AG04450 (cell line): Measurements from ENCODE around the gene SASH3. TPM values are rescaled to one million over a fixed set of nuclear protein-coding genes. Genes with fewer than 3 reads are reported as not detected.

ENCODE experiments used
- CTCF ChIA-PET: fragments of 300-600, 350-600 bp; formaldehyde crosslinking; extraction: SDS; loops from one replicate; lab custom pipeline; 2022; ENCODE audit warnings: antibody characterized with exemption, inconsistent platforms; lab: Charles Lee
- POLR2A ChIA-PET: fragments of 350-600 bp; formaldehyde crosslinking; extraction: SDS; loops from one replicate; lab custom pipeline; 2021; ENCODE audit warnings: antibody characterized with exemption, inconsistent platforms; lab: Yijun Ruan, JAX
- DNase-seq: peaks from one replicate; pipeline ENCODE4 v3.0.0-alpha.2; 2011; ENCODE audit warnings: low read depth, low spot score
- H3K27ac ChIP-seq: one replicate; pipeline ENCODE4 v1.5.1; 2012; ENCODE audit warnings: low read depth, low read length, control low read depth
- H3K27me3 ChIP-seq: one replicate; pipeline ENCODE4 v1.6.0; 2012; ENCODE audit warnings: low read length; ENCODE audit not compliant: control insufficient read depth, insufficient read depth
- H3K4me3 ChIP-seq: 2 replicates; pipeline ENCODE4 v1.5.1; 2011; ENCODE audit warnings: mild to moderate bottlenecking, low read depth, low read length, control low read depth
- H3K9me3 ChIP-seq: 2 replicates; pipeline ENCODE4 v1.5.1; 2012; ENCODE audit warnings: low read length; ENCODE audit not compliant: control insufficient read depth, insufficient read depth
- polyA plus RNA-seq: library from polyadenylated mRNA; depleted of rRNA; stranded (reverse); fragments of >200 nt; gene quantifications from 2 replicates; pipeline ENCODE4 v1.2.3, GENCODE V29; 2011
- TF ChIP-seq, protein P1 (sequence below): IDR thresholded peaks from 2 replicates; pipeline ENCODE4 v1.5.1; 2011; ENCODE audit warnings: low read depth, low read length, control low read depth, inconsistent platforms

SASH3 gene
- polyA plus RNA-seq, 1 experiment = not detected

DNA sequence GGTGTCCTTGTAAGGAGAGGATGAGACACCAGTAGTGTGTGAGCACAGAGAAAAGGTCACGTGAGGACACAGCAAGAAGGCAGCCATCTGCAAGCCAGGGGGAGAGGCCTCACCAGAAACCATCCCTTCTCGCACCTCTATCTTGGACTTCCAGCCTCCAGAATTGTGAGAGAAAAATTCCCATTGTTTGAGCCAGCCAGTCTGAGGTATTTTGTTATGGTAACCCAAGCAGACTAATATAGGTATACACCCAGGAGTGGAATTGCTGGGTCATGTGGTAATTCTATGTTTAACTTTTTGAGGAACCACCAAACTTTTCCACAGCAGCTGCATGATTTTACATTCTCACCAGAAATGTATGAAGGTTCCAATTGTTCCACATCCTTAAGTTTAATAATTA is 38.4 kb downstream of the SASH3 start:
- no peak for DNase-seq
- CTCF ChIA-PET = no interaction called here
- no peak overlapping the region for H3K27ac ChIP-seq

DNA sequence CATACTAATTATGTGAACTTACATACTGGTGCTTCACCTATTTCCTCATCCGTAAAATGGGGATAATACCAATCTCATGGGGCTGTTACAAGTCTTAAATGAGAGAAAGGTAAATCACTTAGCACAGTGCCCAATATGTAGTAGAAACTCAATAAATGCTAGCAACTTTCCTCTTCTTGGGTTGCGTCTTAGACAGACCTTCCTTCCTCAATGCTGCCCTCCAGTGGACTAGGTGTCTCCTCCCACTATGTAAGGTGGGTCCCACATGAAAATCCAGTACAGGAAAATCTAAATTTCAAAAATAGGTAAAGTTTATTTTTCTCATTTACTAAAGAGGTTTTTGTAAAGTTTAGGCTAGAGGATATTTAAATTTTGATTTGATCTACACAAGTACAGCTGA is 43.4 kb downstream of the SASH3 start:
- H3K27ac ChIP-seq = no peak overlapping the region
- POLR2A ChIA-PET = no interaction called here
- H3K27me3 ChIP-seq = no peaks in the 10 kb centered on the region
- H3K9me3 ChIP-seq = no peaks in the 10 kb centered on the region
- no peak overlapping the region for H3K4me3 ChIP-seq
- CTCF ChIA-PET = interaction anchor here (0.5 to 2.0 kb wide), 8 partner anchors 10 to 238 kb away, joined by 3 to 9 read pairs (median 3); no protein-coding TSS in a partner anchor
- TF ChIP-seq, protein P1, sequence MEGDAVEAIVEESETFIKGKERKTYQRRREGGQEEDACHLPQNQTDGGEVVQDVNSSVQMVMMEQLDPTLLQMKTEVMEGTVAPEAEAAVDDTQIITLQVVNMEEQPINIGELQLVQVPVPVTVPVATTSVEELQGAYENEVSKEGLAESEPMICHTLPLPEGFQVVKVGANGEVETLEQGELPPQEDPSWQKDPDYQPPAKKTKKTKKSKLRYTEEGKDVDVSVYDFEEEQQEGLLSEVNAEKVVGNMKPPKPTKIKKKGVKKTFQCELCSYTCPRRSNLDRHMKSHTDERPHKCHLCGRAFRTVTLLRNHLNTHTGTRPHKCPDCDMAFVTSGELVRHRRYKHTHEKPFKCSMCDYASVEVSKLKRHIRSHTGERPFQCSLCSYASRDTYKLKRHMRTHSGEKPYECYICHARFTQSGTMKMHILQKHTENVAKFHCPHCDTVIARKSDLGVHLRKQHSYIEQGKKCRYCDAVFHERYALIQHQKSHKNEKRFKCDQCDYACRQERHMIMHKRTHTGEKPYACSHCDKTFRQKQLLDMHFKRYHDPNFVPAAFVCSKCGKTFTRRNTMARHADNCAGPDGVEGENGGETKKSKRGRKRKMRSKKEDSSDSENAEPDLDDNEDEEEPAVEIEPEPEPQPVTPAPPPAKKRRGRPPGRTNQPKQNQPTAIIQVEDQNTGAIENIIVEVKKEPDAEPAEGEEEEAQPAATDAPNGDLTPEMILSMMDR = peak; percentile 57
- DNase-seq = no peak

More for the DNA sequence above, 38.4 kb downstream of the SASH3 start:
- Histone ChIP-seq H3K9me3 (no peaks in the 10 kb centered on the region), H3K27me3 (no peaks in the 10 kb centered on the region), H3K4me3 (no peak overlapping the region)
- TF ChIP-seq, protein P1 = no peak
- POLR2A ChIA-PET = no interaction called here

DNA sequence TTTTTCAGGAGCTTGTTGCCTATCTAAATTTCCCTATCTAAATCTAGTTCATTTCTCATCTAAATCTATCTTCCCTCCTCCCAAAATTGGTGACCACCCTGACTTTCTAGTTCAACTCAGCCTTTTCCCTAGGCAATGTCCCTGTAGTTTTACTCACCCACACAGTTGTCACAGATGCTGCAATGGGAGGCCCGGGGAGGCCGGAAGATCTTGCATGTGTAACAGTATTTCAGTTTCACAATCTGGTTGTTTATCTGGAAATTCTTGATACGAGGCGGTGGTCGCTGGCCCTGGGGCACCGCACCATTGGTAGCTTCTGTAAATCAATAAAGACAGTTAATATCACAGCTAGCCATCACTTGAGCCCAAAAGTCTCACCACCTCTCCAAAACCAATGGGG is 43.8 kb downstream of the SASH3 start:
- TF ChIP-seq, protein P1 = no peak
- H3K9me3 ChIP-seq = no peaks in the 10 kb centered on the region
- POLR2A ChIA-PET = no interaction called here
- H3K4me3 ChIP-seq = no peak overlapping the region
- no peaks in the 10 kb centered on the region for H3K27me3 ChIP-seq
- CTCF ChIA-PET = interaction anchor here (0.9 to 2.0 kb wide), 8 partner anchors 10 to 237 kb away, joined by 3 to 5 read pairs (median 3); no protein-coding TSS in a partner anchor
- H3K27ac ChIP-seq = no peak overlapping the region
- no peak for DNase-seq

DNA sequence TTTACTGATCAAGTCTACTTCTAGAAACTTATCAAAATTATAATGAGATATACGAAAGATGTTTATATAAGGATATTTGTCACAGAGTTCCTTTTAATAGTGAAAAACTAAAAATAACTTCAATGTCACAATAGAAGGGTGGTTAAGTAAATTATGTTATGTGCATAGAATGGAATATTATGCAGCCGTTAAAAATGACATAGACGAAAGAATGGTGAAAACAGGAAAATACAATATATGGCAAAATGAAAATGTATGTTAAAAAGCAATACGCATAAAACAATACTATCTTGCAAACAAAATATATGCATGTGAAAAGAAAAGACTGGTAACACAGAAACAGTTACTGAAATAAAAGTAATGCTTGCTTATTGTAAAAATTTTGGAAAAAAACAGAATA is 44.9 kb downstream of the SASH3 start:
- no peaks in the 10 kb centered on the region for H3K27me3 ChIP-seq
- POLR2A ChIA-PET = no interaction called here
- CTCF ChIA-PET = interaction anchor here (1.7 kb wide), 1 partner anchor 98 kb away, joined by 4 read pairs; no protein-coding TSS in a partner anchor
- H3K27ac ChIP-seq = no peak overlapping the region
- DNase-seq = no peak
- no peak overlapping the region for H3K4me3 ChIP-seq
- H3K9me3 ChIP-seq = no peaks in the 10 kb centered on the region
- TF ChIP-seq, protein P1 = no peak

- H3K27me3 ChIP-seq = no peaks in the 10 kb centered on the region
- no peak for DNase-seq
- TF ChIP-seq, protein P1 = no peak
- H3K9me3 ChIP-seq = no peaks in the 10 kb centered on the region
- ChIA-PET POLR2A (interaction anchor here (0.6 kb wide), 1 partner anchor 15 kb away, joined by 3 read pairs; no protein-coding TSS in a partner anchor), CTCF (interaction anchor here (1.2 kb wide), 1 partner anchor 188 kb away, joined by 3 read pairs; no protein-coding TSS in a partner anchor)
- H3K4me3 ChIP-seq = no peak overlapping the region
- H3K27ac ChIP-seq = no peak overlapping the region
These were observed 46.2 kb downstream of the SASH3 start for GRCh38 chrX:129825746-129826505.
